Measurements from ENCODE around the gene CELA3A. TPM values are rescaled to one million over a fixed set of nuclear protein-coding genes. Genes with fewer than 3 reads are reported as not detected.
"Not testable (repeated sequence)": the region's sequence is repeated elsewhere in the genome, so short reads cannot be mapped to it uniquely, and the experiment has no call there.

The CELA3A gene
- polyA plus RNA-seq, 3 donors: not detected

DNA sequence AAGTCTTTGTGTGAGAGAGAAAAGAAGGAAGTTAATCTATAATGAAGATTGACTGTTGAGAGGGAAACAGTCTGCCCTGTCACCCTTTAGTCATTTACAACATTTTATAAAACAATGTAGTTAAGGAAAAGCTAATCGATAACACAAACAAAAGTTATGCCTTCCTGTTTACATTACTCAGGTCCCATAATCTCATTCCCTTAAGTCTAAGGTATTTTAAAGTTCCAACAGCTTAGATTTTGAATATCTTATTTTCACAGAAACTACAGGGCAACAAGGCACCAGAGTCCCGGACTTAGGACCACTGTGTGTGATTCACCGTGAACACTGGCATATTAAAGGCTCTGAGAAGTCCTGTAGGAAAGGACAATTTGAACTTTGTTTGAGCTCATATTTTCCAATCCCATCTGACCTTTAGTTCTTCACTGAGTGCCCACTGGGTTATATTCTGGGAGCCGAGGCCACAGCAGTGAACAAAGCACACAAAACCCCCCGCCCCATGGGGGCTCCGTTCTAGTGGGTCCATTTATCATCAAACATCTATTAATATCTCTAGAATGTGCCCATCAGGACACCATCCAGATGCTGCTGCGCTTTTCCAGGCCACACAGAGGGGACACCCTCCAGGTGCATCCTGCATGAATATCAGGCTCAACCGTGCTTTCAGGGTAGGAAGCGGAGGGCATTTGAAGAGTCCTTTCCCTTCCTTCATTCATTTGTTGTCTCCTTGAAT lies 3.4 kb upstream of the CELA3A start:
- H3K4me1 Mint-ChIP-seq; H3K36me3 Mint-ChIP-seq; H3K4me2 ChIP-seq (replicated peaks; ENCODE audit: extremely low read depth, low read length, poor library complexity, severe bottlenecking); H3K36me3 ChIP-seq (replicated peaks in 1 of 2; ENCODE audit: control insufficient read depth in 1 of 2, insufficient read depth in 2 of 2, low read length in 2 of 2); H3K4me3 ChIP-seq (replicated peaks in 1 of 3; ENCODE audit: low read depth in 2 of 3, low read length in 3 of 3); H3K4me3 Mint-ChIP-seq; H3K27me3 Mint-ChIP-seq (ENCODE audit: low read depth in 3 of 3); H2AFZ ChIP-seq (ENCODE audit: insufficient read depth, low read depth, low read length, poor library complexity, severe bottlenecking); H3K27me3 ChIP-seq (ENCODE audit: control insufficient read depth in 2 of 2, insufficient read depth in 2 of 2, low read length in 2 of 2); H3K4me1 ChIP-seq (ENCODE audit: control insufficient read depth in 1 of 2, insufficient read depth in 2 of 2, low read length in 2 of 2); H3K27ac Mint-ChIP-seq; H3K9ac ChIP-seq (ENCODE audit: insufficient read depth, low read length, poor library complexity, severe bottlenecking); H3K79me2 ChIP-seq (ENCODE audit: insufficient read depth, low read length); H3K9me3 Mint-ChIP-seq; DNase-seq; H3K27ac ChIP-seq (ENCODE audit: low read depth in 1 of 2, low read length in 2 of 2); H3K9me3 ChIP-seq (replicated peaks in 1 of 2; ENCODE audit: control insufficient read depth in 1 of 2, insufficient read depth in 1 of 2, low read length in 2 of 2); intact Hi-C loops (cut with micrococcal nuclease); H4K20me1 ChIP-seq (ENCODE audit: insufficient read depth, low read length): not testable (repeated sequence)
- WGBS (ENCODE audit: insufficient coverage): no CpG with 5 or more reads among the region's 9 CpGs

DNA sequence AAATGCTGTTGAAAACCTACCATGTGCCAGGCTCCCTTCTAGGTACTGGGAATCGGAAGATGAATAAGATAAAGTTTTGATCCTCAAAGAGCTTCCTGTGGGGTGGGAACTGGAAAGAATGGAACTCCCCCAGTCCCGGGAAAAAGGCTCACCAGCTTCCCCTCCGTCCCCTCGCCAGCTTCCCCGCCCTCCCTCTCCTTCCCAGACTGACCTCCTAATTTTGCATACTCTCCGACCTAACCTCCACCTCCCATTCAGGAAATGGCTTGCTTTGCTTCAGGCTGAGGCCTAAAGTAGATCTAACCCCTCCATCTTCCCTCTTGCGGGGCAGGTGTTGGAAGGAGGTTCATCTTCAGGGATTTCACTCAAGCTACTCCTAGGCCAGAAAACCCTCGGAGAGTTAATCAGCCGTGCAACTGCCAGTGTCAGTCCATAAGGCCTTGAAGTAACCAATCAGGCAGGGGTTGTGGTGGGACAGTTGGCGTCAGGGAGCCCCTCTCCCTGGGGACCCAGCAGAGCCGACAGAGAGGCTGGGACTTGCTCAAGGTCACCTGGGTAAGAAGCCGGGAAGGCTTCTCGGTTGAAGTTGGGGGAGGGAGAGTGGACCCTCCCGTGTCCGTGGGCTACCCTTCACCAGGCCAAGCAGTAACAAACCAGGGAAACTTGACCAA lies 2.7 kb upstream of the CELA3A start:
- H3K36me3 ChIP-seq (replicated peaks in 1 of 2; ENCODE audit: control insufficient read depth in 1 of 2, insufficient read depth in 2 of 2, low read length in 2 of 2); H3K27me3 ChIP-seq (ENCODE audit: control insufficient read depth in 2 of 2, insufficient read depth in 2 of 2, low read length in 2 of 2); H3K4me3 ChIP-seq (replicated peaks in 1 of 3; ENCODE audit: low read depth in 2 of 3, low read length in 3 of 3); DNase-seq; H3K4me1 ChIP-seq (ENCODE audit: control insufficient read depth in 1 of 2, insufficient read depth in 2 of 2, low read length in 2 of 2); H4K20me1 ChIP-seq (ENCODE audit: insufficient read depth, low read length); H3K4me1 Mint-ChIP-seq; H2AFZ ChIP-seq (ENCODE audit: insufficient read depth, low read depth, low read length, poor library complexity, severe bottlenecking); H3K27ac Mint-ChIP-seq; H3K27me3 Mint-ChIP-seq (ENCODE audit: low read depth in 3 of 3); H3K9ac ChIP-seq (ENCODE audit: insufficient read depth, low read length, poor library complexity, severe bottlenecking); intact Hi-C loops (cut with micrococcal nuclease); H3K36me3 Mint-ChIP-seq; H3K27ac ChIP-seq (ENCODE audit: low read depth in 1 of 2, low read length in 2 of 2); H3K9me3 ChIP-seq (replicated peaks in 1 of 2; ENCODE audit: control insufficient read depth in 1 of 2, insufficient read depth in 1 of 2, low read length in 2 of 2); H3K79me2 ChIP-seq (ENCODE audit: insufficient read depth, low read length); H3K4me3 Mint-ChIP-seq; H3K9me3 Mint-ChIP-seq; H3K4me2 ChIP-seq (replicated peaks; ENCODE audit: extremely low read depth, low read length, poor library complexity, severe bottlenecking): not testable (repeated sequence)
- no CpG with 5 or more reads among the region's 15 CpGs for WGBS (ENCODE audit: insufficient coverage)

DNA sequence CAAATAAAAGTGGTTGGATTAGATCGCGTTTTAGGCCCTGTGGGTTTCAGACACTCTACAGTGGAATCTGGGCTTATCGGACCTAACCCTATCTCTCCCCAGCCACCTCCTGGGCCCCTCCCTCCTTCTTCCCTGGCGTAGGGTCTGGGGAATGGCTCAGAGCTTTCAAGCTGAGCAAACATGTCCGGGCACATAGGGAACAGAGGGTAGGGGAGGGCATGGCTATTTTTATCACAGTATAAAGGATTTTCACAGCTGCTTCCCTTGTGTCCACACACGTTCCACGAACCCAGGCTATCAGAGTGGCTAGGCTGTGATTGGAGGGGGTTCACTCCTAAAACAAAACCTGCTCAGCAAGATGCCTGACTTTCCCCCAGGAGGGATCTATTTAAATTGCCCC lies 1.8 kb upstream of the CELA3A start:
- H3K9me3 Mint-ChIP-seq: not testable (repeated sequence)

DNA sequence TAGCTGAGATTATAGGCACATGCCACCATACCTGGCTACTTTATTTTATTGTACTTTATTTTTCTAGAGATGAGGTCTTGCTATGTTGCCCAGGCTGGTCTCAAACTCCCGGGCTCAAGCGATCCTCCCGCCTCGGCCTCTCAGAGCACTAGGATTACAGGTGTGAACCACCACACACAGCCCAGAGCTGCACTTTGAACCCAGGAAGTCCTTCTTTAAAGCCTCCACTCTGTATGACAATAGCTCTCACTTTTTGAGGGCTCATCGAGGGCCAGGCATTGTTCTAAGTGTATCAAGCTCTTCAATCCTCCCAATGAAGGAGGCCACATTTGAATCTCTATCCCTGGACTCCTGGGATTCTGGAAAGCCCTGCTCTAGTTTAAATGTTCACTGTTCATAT lies 1.0 kb downstream of the CELA3A start:
- H3K27me3 Mint-ChIP-seq (ENCODE audit: low read depth in 3 of 3); intact Hi-C loops (cut with micrococcal nuclease); H3K36me3 Mint-ChIP-seq; H3K4me1 Mint-ChIP-seq; H4K20me1 ChIP-seq (ENCODE audit: insufficient read depth, low read length); H3K27ac Mint-ChIP-seq; H3K4me1 ChIP-seq (ENCODE audit: control insufficient read depth in 1 of 2, insufficient read depth in 2 of 2, low read length in 2 of 2); H2AFZ ChIP-seq (ENCODE audit: insufficient read depth, low read depth, low read length, poor library complexity, severe bottlenecking); H3K27ac ChIP-seq (ENCODE audit: low read depth in 1 of 2, low read length in 2 of 2); H3K4me3 ChIP-seq (replicated peaks in 1 of 3; ENCODE audit: low read depth in 2 of 3, low read length in 3 of 3); DNase-seq; H3K9me3 ChIP-seq (replicated peaks in 1 of 2; ENCODE audit: control insufficient read depth in 1 of 2, insufficient read depth in 1 of 2, low read length in 2 of 2); H3K9me3 Mint-ChIP-seq; H3K36me3 ChIP-seq (replicated peaks in 1 of 2; ENCODE audit: control insufficient read depth in 1 of 2, insufficient read depth in 2 of 2, low read length in 2 of 2); H3K4me2 ChIP-seq (replicated peaks; ENCODE audit: extremely low read depth, low read length, poor library complexity, severe bottlenecking); H3K9ac ChIP-seq (ENCODE audit: insufficient read depth, low read length, poor library complexity, severe bottlenecking); H3K27me3 ChIP-seq (ENCODE audit: control insufficient read depth in 2 of 2, insufficient read depth in 2 of 2, low read length in 2 of 2); H3K79me2 ChIP-seq (ENCODE audit: insufficient read depth, low read length); H3K4me3 Mint-ChIP-seq: not testable (repeated sequence)
- WGBS (ENCODE audit: insufficient coverage): 67% methylated on average over 1 of the region's 5 CpGs

More for the DNA sequence above, 1.8 kb upstream of the CELA3A start:
- H3K4me2 ChIP-seq (replicated peaks; ENCODE audit: extremely low read depth, low read length, poor library complexity, severe bottlenecking); DNase-seq; H2AFZ ChIP-seq (ENCODE audit: insufficient read depth, low read depth, low read length, poor library complexity, severe bottlenecking); H3K9me3 ChIP-seq (replicated peaks in 1 of 2; ENCODE audit: control insufficient read depth in 1 of 2, insufficient read depth in 1 of 2, low read length in 2 of 2); H3K27me3 Mint-ChIP-seq (ENCODE audit: low read depth in 3 of 3); H3K36me3 Mint-ChIP-seq; H3K9ac ChIP-seq (ENCODE audit: insufficient read depth, low read length, poor library complexity, severe bottlenecking); H3K4me3 Mint-ChIP-seq; intact Hi-C loops (cut with micrococcal nuclease); H3K4me3 ChIP-seq (replicated peaks in 1 of 3; ENCODE audit: low read depth in 2 of 3, low read length in 3 of 3); H3K4me1 Mint-ChIP-seq; H3K27me3 ChIP-seq (ENCODE audit: control insufficient read depth in 2 of 2, insufficient read depth in 2 of 2, low read length in 2 of 2); H3K4me1 ChIP-seq (ENCODE audit: control insufficient read depth in 1 of 2, insufficient read depth in 2 of 2, low read length in 2 of 2); H3K27ac Mint-ChIP-seq; H4K20me1 ChIP-seq (ENCODE audit: insufficient read depth, low read length); H3K27ac ChIP-seq (ENCODE audit: low read depth in 1 of 2, low read length in 2 of 2); H3K79me2 ChIP-seq (ENCODE audit: insufficient read depth, low read length); H3K36me3 ChIP-seq (replicated peaks in 1 of 2; ENCODE audit: control insufficient read depth in 1 of 2, insufficient read depth in 2 of 2, low read length in 2 of 2): not testable (repeated sequence)
- WGBS (ENCODE audit: insufficient coverage): no CpG with 5 or more reads among the region's 7 CpGs

Measured in CD14-positive monocyte (primary cell).